OCI-LY7 (cell line): ENCODE data around the gene SCN2A. TPM values are rescaled to one million over a fixed set of nuclear protein-coding genes. Genes with fewer than 3 reads are reported as not detected.

Experiments
- BruUV-seq: library from RNA; stranded (reverse); fragments of 400-500 nt; replicated peaks from 2 replicates; lab custom pipeline; 2021; lab: Mats Ljungman, UMichigan
- CTCF ChIA-PET: fragments of 300-600 bp; sonication (Branson Sonifier 250); formaldehyde crosslinking; loops from one replicate; lab custom pipeline; 2022; ENCODE audit warnings: antibody characterized with exemption; ENCODE audit not compliant: unreplicated experiment; lab: Charles Lee
- POLR2A ChIA-PET: fragments of 300-600 bp; sonication (Branson Sonifier 250); formaldehyde crosslinking; loops from one replicate; lab custom pipeline; 2022; ENCODE audit warnings: antibody characterized with exemption; lab: Charles Lee
- DNase-seq: peaks from one replicate; pipeline ENCODE4 v3.0.0-alpha.2; 2015; ENCODE audit warnings: low spot score
- H2AFZ ChIP-seq: fragments of 200-600 bp; sonication (generic), shearing (Covaris generic); 2 replicates; pipeline ENCODE4 v1.6.1; 2014; ENCODE audit warnings: mild to moderate bottlenecking, antibody characterized with exemption, low read length, moderate library complexity
- H3K27ac ChIP-seq: fragments of 200-600 bp; sonication (generic); 2 replicates; pipeline ENCODE4 v1.5.1; 2014; ENCODE audit warnings: mixed run types, low read depth, mild to moderate bottlenecking, moderate library complexity, low read length, inconsistent platforms; ENCODE audit not compliant: poor library complexity, severe bottlenecking
- H3K36me3 ChIP-seq: fragments of 200-600 bp; sonication (generic); 2 replicates; pipeline ENCODE4 v1.6.1; 2014; ENCODE audit warnings: mild to moderate bottlenecking, antibody characterized with exemption, low read length, moderate library complexity, mixed read lengths; ENCODE audit not compliant: insufficient read depth
- H3K4me1 ChIP-seq: fragments of 200-600 bp; sonication (generic); 2 replicates; pipeline ENCODE4 v1.5.1; 2014; ENCODE audit warnings: mild to moderate bottlenecking, low read length; ENCODE audit not compliant: insufficient read depth, poor library complexity, severe bottlenecking
- H3K4me2 ChIP-seq: fragments of 200-600 bp; sonication (generic); 2 replicates; pipeline ENCODE4 v1.6.1; 2014; ENCODE audit warnings: mild to moderate bottlenecking, low read length
- H3K4me3 ChIP-seq: fragments of 200-600 bp; sonication (generic); 2 replicates; pipeline ENCODE4 v1.5.1; 2014; ENCODE audit warnings: mild to moderate bottlenecking, low read depth, low read length; ENCODE audit not compliant: poor library complexity, severe bottlenecking
- H3K79me2 ChIP-seq: fragments of 200-600 bp; sonication (generic); 2 replicates; pipeline ENCODE4 v1.6.1; 2016; ENCODE audit warnings: low read depth, mild to moderate bottlenecking, low read length, moderate library complexity, mixed read lengths; ENCODE audit not compliant: insufficient read depth
- H3K9me2 ChIP-seq: fragments of 200-600 bp; sonication (generic); 2 replicates; pipeline ENCODE4 v1.6.1; 2016; ENCODE audit warnings: mild to moderate bottlenecking, low read length, mixed read lengths; ENCODE audit not compliant: insufficient read depth
- H3K9me3 ChIP-seq: fragments of 200-600 bp; sonication (generic); 2 replicates; pipeline ENCODE4 v1.6.1; 2014; ENCODE audit warnings: mild to moderate bottlenecking, mixed run types, low read length, mixed read lengths
- H4K20me1 ChIP-seq: fragments of 200-600 bp; sonication (generic); 2 replicates; pipeline ENCODE4 v1.6.1; 2014; ENCODE audit warnings: mild to moderate bottlenecking, antibody characterized with exemption, low read length, moderate library complexity, mixed read lengths; ENCODE audit not compliant: insufficient read depth
- EZH2phosphoT487 ChIP-seq: fragments of 200-600 bp; sonication (generic); IDR thresholded peaks from 2 replicates; pipeline ENCODE4 v1.6.1; 2018; ENCODE audit warnings: low read depth, borderline replicate concordance, mild to moderate bottlenecking, mixed run types, antibody characterized with exemption, low read length, moderate library complexity, mixed read lengths
- intact Hi-C: fragments of 100-400 bp; cut with micrococcal nuclease; formaldehyde crosslinking; loops from one replicate; pipeline ENCODE4 v1.10.0; 2022; ENCODE audit not compliant: unreplicated experiment
- total RNA-seq, 2 experiments: library from RNA; depleted of rRNA in 1 of 2; stranded (reverse); fragments of >200 nt in 1 of 2; shearing (Covaris generic) in 1 of 2; gene quantifications; 2 replicates each; pipeline ENCODE4 v1.2.3, GENCODE V29; 2014 to 2022
- TF ChIP-seq, protein P1 (sequence below): fragments of 200-600 bp; sonication (generic); conservative IDR thresholded peaks from 2 replicates; pipeline ENCODE4 v1.5.1; 2014; ENCODE audit warnings: mild to moderate bottlenecking, antibody characterized with exemption, low read length, moderate library complexity, mixed read lengths

The SCN2A gene
- total RNA-seq, 2 experiments from 2014 or later = not detected

DNA sequence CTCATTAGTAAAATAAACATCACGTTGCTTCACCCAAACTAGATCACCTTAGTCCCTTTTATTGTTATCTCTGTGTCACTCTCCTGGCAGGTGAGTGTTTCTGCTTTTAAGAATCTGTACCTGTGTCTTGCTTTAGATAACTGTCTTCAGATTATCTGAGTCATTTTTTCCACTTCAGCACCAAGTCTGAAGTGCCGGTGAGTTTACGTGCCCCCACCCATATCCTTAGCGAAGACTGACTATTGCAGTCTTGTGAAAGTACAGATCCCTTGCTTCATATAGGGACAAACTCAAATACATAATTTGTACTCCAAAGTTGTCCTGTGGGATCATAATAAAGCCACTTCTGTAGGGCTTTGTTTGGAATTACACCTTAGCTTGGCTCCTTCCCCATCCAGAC is 41.1 kb downstream of the SCN2A start:
- Histone ChIP-seq H4K20me1 (no peaks in the 10 kb centered on the region), H3K36me3 (no peaks in the 10 kb centered on the region), H3K27ac (no peak overlapping the region), H3K4me3 (no peak overlapping the region), H3K4me1 (no peaks in the 10 kb centered on the region), H3K4me2 (no peak overlapping the region), H3K9me2 (no peaks in the 10 kb centered on the region), H3K9me3 (no peaks in the 10 kb centered on the region), H2AFZ (no peak overlapping the region), H3K79me2 (no peaks in the 10 kb centered on the region)
- ChIA-PET CTCF (no interaction called here), POLR2A (no interaction called here)
- intact Hi-C loops = no loop called here
- no TSS peak for BruUV-seq
- TF ChIP-seq, protein P1, sequence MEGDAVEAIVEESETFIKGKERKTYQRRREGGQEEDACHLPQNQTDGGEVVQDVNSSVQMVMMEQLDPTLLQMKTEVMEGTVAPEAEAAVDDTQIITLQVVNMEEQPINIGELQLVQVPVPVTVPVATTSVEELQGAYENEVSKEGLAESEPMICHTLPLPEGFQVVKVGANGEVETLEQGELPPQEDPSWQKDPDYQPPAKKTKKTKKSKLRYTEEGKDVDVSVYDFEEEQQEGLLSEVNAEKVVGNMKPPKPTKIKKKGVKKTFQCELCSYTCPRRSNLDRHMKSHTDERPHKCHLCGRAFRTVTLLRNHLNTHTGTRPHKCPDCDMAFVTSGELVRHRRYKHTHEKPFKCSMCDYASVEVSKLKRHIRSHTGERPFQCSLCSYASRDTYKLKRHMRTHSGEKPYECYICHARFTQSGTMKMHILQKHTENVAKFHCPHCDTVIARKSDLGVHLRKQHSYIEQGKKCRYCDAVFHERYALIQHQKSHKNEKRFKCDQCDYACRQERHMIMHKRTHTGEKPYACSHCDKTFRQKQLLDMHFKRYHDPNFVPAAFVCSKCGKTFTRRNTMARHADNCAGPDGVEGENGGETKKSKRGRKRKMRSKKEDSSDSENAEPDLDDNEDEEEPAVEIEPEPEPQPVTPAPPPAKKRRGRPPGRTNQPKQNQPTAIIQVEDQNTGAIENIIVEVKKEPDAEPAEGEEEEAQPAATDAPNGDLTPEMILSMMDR = no peak
- no peak for TF ChIP-seq EZH2phosphoT487
- no peak for DNase-seq

DNA sequence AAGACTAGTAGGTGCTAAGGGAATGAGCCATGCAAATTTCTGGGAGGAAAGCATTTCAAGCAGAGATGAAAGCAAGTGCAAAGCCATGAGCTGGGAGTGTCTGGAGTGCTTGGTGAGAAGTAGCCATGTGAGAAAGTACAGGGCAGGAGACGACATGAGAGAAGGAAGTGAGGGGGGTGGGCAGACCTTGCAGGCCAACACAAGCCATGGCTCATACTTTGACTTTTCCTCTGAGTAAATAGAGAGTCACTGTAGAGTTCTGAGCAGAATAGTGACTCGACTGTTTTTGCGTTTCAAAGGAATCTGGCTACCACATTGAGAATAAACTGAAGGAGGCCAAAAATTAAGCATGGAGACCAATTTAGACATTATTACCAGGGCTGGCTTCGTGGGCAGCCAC is 42.2 kb downstream of the SCN2A start:
- no TSS peak for BruUV-seq
- H3K9me3 ChIP-seq = no peaks in the 10 kb centered on the region
- H4K20me1 ChIP-seq = no peaks in the 10 kb centered on the region
- H3K4me1 ChIP-seq = no peaks in the 10 kb centered on the region
- no peak overlapping the region for H3K4me2 ChIP-seq
- H3K27ac ChIP-seq = no peak overlapping the region
- H3K79me2 ChIP-seq = no peaks in the 10 kb centered on the region
- ChIA-PET POLR2A (no interaction called here), CTCF (no interaction called here)
- TF ChIP-seq, protein P1 = no peak
- TF ChIP-seq EZH2phosphoT487 = no peak
- no peak overlapping the region for H2AFZ ChIP-seq
- no peak overlapping the region for H3K4me3 ChIP-seq
- H3K36me3 ChIP-seq = no peaks in the 10 kb centered on the region
- no peaks in the 10 kb centered on the region for H3K9me2 ChIP-seq
- no peak for DNase-seq
- intact Hi-C loops = no loop called here

DNA sequence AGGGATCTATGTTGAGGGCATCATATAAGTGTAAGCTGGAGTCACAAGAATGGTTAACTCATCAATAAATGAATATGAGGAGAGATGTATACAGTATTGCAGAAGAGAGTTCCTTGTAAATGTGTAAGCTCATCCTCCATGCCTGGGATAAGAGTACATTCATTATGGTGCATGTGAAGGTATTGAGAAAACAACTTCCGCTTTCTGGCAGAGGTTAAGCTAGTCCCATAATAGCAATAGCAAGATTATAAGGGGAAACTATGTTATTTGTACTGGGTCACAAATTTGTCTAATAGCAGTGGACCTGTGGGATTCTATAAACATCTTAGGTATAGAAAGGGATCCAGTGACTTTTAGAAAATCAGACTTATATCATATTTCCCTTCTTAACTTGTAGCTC is 44.1 kb downstream of the SCN2A start:
- ChIA-PET POLR2A (interaction anchor here (0.6 kb wide), 1 partner anchor 188 kb away, joined by 3 read pairs; no protein-coding TSS in a partner anchor), CTCF (no interaction called here)
- Histone ChIP-seq H3K9me3 (no peaks in the 10 kb centered on the region), H3K4me2 (no peak overlapping the region), H2AFZ (no peak overlapping the region), H3K79me2 (no peaks in the 10 kb centered on the region), H3K4me3 (no peak overlapping the region), H3K36me3 (no peaks in the 10 kb centered on the region), H3K4me1 (no peaks in the 10 kb centered on the region), H4K20me1 (no peaks in the 10 kb centered on the region), H3K27ac (no peak overlapping the region), H3K9me2 (no peaks in the 10 kb centered on the region)
- TF ChIP-seq, protein P1 = no peak
- no peak for TF ChIP-seq EZH2phosphoT487
- intact Hi-C loops = no loop called here
- no peak for DNase-seq
- BruUV-seq = no TSS peak
